MM.1S (cell line): ENCODE measurements around the gene BIRC6.

ENCODE experiments used
- DNase-seq: peaks from one replicate; pipeline ENCODE4 v3.0.0-alpha.2; 2015
- H2AFZ ChIP-seq: fragments of 300-600 bp; sonication (generic); 2 replicates; pipeline ENCODE4 v1.6.0; 2016; ENCODE audit warnings: antibody characterized with exemption, low read length
- H3F3A ChIP-seq: fragments of 300-600 bp; sonication (generic); 2 replicates; pipeline ENCODE4 v1.6.1; 2016; ENCODE audit warnings: mild to moderate bottlenecking, antibody characterized with exemption, low read length, moderate library complexity, mixed read lengths; ENCODE audit not compliant: insufficient read depth
- H3K27ac ChIP-seq: fragments of 300-600 bp; sonication (generic); 2 replicates; pipeline ENCODE4 v1.5.1; 2016; ENCODE audit warnings: mild to moderate bottlenecking, low read length
- H3K27me3 ChIP-seq: fragments of 300-600 bp; sonication (generic); replicated peaks from 2 replicates; pipeline ENCODE4 v1.6.0; 2016; ENCODE audit warnings: low read length; ENCODE audit not compliant: insufficient read depth
- H3K36me3 ChIP-seq: fragments of 300-600 bp; sonication (generic); replicated peaks from 2 replicates; pipeline ENCODE4 v1.6.1; 2016; ENCODE audit warnings: mild to moderate bottlenecking, low read length, mixed read lengths; ENCODE audit not compliant: insufficient read depth
- H3K4me1 ChIP-seq: fragments of 300-600 bp; sonication (generic); 2 replicates; pipeline ENCODE4 v1.6.1; 2016; ENCODE audit warnings: low read length, mixed read lengths
- H3K4me2 ChIP-seq: fragments of 300-600 bp; sonication (generic); 2 replicates; pipeline ENCODE4 v1.6.0; 2016; ENCODE audit warnings: low read depth, low read length
- H3K4me3 ChIP-seq: fragments of 300-600 bp; sonication (generic); 2 replicates; pipeline ENCODE4 v1.5.1; 2016; ENCODE audit warnings: low read length, mixed read lengths
- H3K79me2 ChIP-seq: fragments of 300-600 bp; sonication (generic); 2 replicates; pipeline ENCODE4 v1.6.1; 2016; ENCODE audit warnings: mixed run types, low read length, mixed read lengths
- H3K9ac ChIP-seq: fragments of 300-600 bp; sonication (generic); 2 replicates; pipeline ENCODE4 v1.6.1; 2016; ENCODE audit warnings: low read length, mixed read lengths
- H3K9me2 ChIP-seq: fragments of 300-600 bp; sonication (generic); replicated peaks from 2 replicates; pipeline ENCODE4 v1.6.1; 2016; ENCODE audit warnings: mild to moderate bottlenecking, low read length, mixed read lengths; ENCODE audit not compliant: insufficient read depth
- H3K9me3 ChIP-seq: fragments of 300-600 bp; sonication (generic); replicated peaks from 2 replicates; pipeline ENCODE4 v1.6.1; 2016; ENCODE audit warnings: mild to moderate bottlenecking, low read length, mixed read lengths; ENCODE audit not compliant: insufficient read depth
- H4K20me1 ChIP-seq: fragments of 300-600 bp; sonication (generic); 2 replicates; pipeline ENCODE4 v1.6.1; 2016; ENCODE audit warnings: mild to moderate bottlenecking, low read length, moderate library complexity, mixed read lengths; ENCODE audit not compliant: insufficient read depth
- CTCF ChIP-seq: fragments of 300-600 bp; sonication (generic); IDR thresholded peaks from 2 replicates; pipeline ENCODE4 v1.5.1; 2016; ENCODE audit warnings: antibody characterized with exemption, low read length, mixed read lengths
- EZH2 ChIP-seq: fragments of 300-600 bp; sonication (generic); optimal IDR thresholded peaks from 2 replicates; pipeline ENCODE3; 2017; ENCODE audit warnings: low read depth, mild to moderate bottlenecking, antibody characterized with exemption, low read length, mixed read lengths
- EZH2phosphoT487 ChIP-seq: fragments of 300-600 bp; sonication (generic); IDR thresholded peaks from 2 replicates; pipeline ENCODE4 v1.6.1; 2018; ENCODE audit warnings: antibody characterized with exemption, low read length

BIRC6 gene

DNA sequence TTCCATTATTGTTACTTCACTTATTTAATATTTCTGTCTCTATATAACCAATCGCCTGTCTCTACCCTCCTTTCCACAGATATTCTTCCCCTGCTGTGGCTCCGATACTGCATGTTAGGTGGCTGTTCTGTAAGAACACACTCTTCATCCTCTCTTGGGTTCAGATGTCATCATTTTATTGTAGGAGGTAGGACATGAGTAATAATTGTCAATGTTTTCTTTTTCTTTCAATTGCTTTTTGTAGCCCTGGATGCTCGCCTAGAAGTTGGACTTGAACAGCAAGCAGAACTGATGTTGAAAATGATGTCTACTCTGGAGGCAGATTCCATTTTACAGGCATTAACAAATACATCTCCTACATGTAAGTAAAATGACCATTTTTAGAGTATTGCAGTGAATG is 128.6 kb downstream of the BIRC6 start:
- Histone ChIP-seq H2AFZ (no peak overlapping the region), H3K4me1 (no peaks in the 10 kb centered on the region; the same call in 1 of the 2 replicates), H3K36me3 (peaks cover 12% of the 10 kb centered on the region; the same call in 1 of the 2 replicates), H3K79me2 (no peaks in the 10 kb centered on the region), H3K27me3 (no peaks in the 10 kb centered on the region), H3K4me2 (no peak overlapping the region), H3F3A (no peaks in the 10 kb centered on the region), H3K9me3 (no peaks in the 10 kb centered on the region), H3K4me3 (no peak overlapping the region), H4K20me1 (no peaks in the 10 kb centered on the region), H3K27ac (no peak overlapping the region), H3K9ac (no peak overlapping the region), H3K9me2 (no peaks in the 10 kb centered on the region)
- TF ChIP-seq EZH2phosphoT487 (no peak), CTCF (no peak), EZH2 (no peak)
- no peak for DNase-seq

- H4K20me1 ChIP-seq = no peaks in the 10 kb centered on the region
- DNase-seq = no peak
- H3K36me3 ChIP-seq = peaks cover 6% of the 10 kb centered on the region; the same call in 1 of the 2 replicates
- H2AFZ ChIP-seq = no peak overlapping the region
- TF ChIP-seq EZH2phosphoT487 (no peak), CTCF (no peak), EZH2 (no peak)
- H3F3A ChIP-seq = no peaks in the 10 kb centered on the region
- no peak overlapping the region for H3K4me3 ChIP-seq
- H3K79me2 ChIP-seq = no peaks in the 10 kb centered on the region
- no peaks in the 10 kb centered on the region for H3K9me3 ChIP-seq
- no peak overlapping the region for H3K4me2 ChIP-seq
- H3K9ac ChIP-seq = no peak overlapping the region
- H3K9me2 ChIP-seq = no peaks in the 10 kb centered on the region
- no peak overlapping the region for H3K27ac ChIP-seq
- H3K4me1 ChIP-seq = no peaks in the 10 kb centered on the region; the same call in 1 of the 2 replicates
- H3K27me3 ChIP-seq = no peaks in the 10 kb centered on the region
Observed at GRCh38 chr2:32489061-32489460, 132.2 kb downstream of the BIRC6 start.

DNA sequence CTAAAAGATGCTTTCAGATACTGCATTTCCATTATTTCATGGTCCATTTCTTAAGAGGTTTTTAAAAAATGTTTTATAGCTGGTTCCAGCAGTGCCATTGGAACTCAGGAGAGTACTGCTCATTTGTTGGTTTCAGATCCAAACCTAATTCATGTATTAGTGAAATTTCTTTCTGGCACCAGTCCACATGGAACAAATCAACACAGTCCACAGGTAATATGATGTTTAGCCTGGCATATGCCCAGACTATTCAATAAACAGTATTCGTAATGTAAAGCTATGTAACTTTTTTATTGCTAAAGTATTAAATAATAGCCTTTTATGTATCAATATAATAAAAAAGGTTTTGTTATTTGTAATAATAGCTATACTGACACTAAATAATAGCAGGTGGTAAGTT is 134.5 kb downstream of the BIRC6 start:
- no peak for DNase-seq
- H3K79me2 ChIP-seq = no peaks in the 10 kb centered on the region

More for the DNA sequence above, 134.5 kb downstream of the BIRC6 start:
- no peak overlapping the region for H3K27ac ChIP-seq
- H3K27me3 ChIP-seq = no peaks in the 10 kb centered on the region
- no peaks in the 10 kb centered on the region for H4K20me1 ChIP-seq
- H3K4me2 ChIP-seq = no peak overlapping the region
- H3F3A ChIP-seq = no peaks in the 10 kb centered on the region
- H3K9me3 ChIP-seq = no peaks in the 10 kb centered on the region
- H2AFZ ChIP-seq = no peak overlapping the region
- peaks cover 4% of the 10 kb centered on the region; the same call in 1 of the 2 replicates for H3K36me3 ChIP-seq
- H3K4me1 ChIP-seq = no peaks in the 10 kb centered on the region
- no peaks in the 10 kb centered on the region for H3K9me2 ChIP-seq
- TF ChIP-seq EZH2phosphoT487 (no peak), EZH2 (no peak), CTCF (no peak)
- no peak overlapping the region for H3K4me3 ChIP-seq
- H3K9ac ChIP-seq = no peak overlapping the region
